ENCODE results near the gene TENM3.

TENM3 gene

GRCh38 chr4:182645511-182645910 is 402.3 kb downstream of the TENM3 start:
- DNase-seq = no peak

- no peak for DNase-seq
These were observed 404.6 kb downstream of the TENM3 start for GRCh38 chr4:182647646-182648300.

- no peak for DNase-seq
These were observed 405.6 kb downstream of the TENM3 start for GRCh38 chr4:182648766-182649165.

- no peak for DNase-seq
These were observed 406.7 kb downstream of the TENM3 start for GRCh38 chr4:182649698-182650477.

- no peak for DNase-seq
These were observed 410.4 kb downstream of the TENM3 start for GRCh38 chr4:182653596-182653995.

- DNase-seq = no peak
These were observed 412.1 kb downstream of the TENM3 start for GRCh38 chr4:182655340-182655739.

GRCh38 chr4:182662551-182662950 is 419.3 kb downstream of the TENM3 start:
- DNase-seq = no peak

- DNase-seq = no peak
These were observed 428.0 kb downstream of the TENM3 start for GRCh38 chr4:182671231-182671630.

GRCh38 chr4:182671749-182672148 is 428.5 kb downstream of the TENM3 start:
- DNase-seq = no peak

GRCh38 chr4:182678590-182678989 is 435.4 kb downstream of the TENM3 start:
- DNase-seq = no peak

- no peak for DNase-seq
These were observed 436.3 kb downstream of the TENM3 start for GRCh38 chr4:182679533-182679932.

GRCh38 chr4:182680234-182680653 is 437.0 kb downstream of the TENM3 start:
- no peak for DNase-seq

GRCh38 chr4:182683661-182684060 is 440.5 kb downstream of the TENM3 start:
- no peak for DNase-seq

GRCh38 chr4:182684796-182685195 is 441.6 kb downstream of the TENM3 start:
- DNase-seq = no peak

GRCh38 chr4:182688081-182688480 is 444.9 kb downstream of the TENM3 start:
- no peak for DNase-seq

- no peak for DNase-seq
These were observed 451.3 kb downstream of the TENM3 start for GRCh38 chr4:182694551-182694950.

GRCh38 chr4:182695009-182695408 is 451.8 kb downstream of the TENM3 start:
- no peak for DNase-seq

- DNase-seq = no peak
These were observed 452.6 kb downstream of the TENM3 start for GRCh38 chr4:182695842-182696241.

- DNase-seq = no peak
These were observed 453.9 kb downstream of the TENM3 start for GRCh38 chr4:182697094-182697493.

GRCh38 chr4:182698212-182698611 is 455.0 kb downstream of the TENM3 start:
- DNase-seq = no peak

- DNase-seq = no peak
These were observed 456.0 kb downstream of the TENM3 start for GRCh38 chr4:182699201-182699600.

- no peak for DNase-seq
These were observed 456.6 kb downstream of the TENM3 start for GRCh38 chr4:182699795-182700194.

GRCh38 chr4:182700362-182701160 is 457.4 kb downstream of the TENM3 start:
- no peak for DNase-seq

- DNase-seq = no peak
These were observed 460.9 kb downstream of the TENM3 start for GRCh38 chr4:182704077-182704476.

All from activated T-cell treated with anti-CD3 and anti-CD28 coated beads, Interleukin-2, amount 50 U/mL, for 48 hours (primary cell).